Measurements from ENCODE around the gene FAM135A. TPM values are rescaled to one million over a fixed set of nuclear protein-coding genes. Genes with fewer than 3 reads are reported as not detected.
"Not testable (repeated sequence)": the region's sequence is repeated elsewhere in the genome, so short reads cannot be mapped to it uniquely, and the experiment has no call there.

The FAM135A gene
- total RNA-seq, 4 donors from 2014 or later = 51.2 to 93.6 (median 82.5) TPM

DNA sequence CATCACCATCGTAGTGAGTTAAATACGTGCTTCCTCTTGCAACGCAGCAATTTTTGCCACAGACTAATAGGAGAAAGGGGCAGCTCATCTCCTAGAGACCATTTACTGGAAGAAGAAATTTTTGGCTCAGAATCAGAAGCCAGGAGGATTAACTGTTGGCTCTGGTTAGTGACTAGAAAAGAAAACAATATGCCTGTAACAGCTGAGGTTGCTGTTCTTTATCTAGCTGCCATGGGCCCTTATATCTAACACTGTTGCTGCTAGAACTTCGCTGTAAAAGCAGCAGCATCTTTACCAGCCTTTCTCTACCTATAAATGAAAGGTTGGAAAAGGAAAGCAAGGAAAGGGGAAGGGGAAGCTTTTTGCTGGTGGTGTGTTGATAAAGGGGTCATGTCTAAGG is 65.9 kb downstream of the FAM135A start:
- H3K9me3 ChIP-seq = no peaks in the 10 kb centered on the region
- no peaks in the 10 kb centered on the region for H3K4me1 ChIP-seq
- no peak overlapping the region for H3K27ac ChIP-seq
- TF ChIP-seq POLR2A (IDR thresholded peaks at IDR 0.05) = no peak
- peaks cover 0 to 44% (median 0%) of the 10 kb centered on the region in 3 donors for H3K36me3 ChIP-seq
- H3K27me3 ChIP-seq = no peaks in the 10 kb centered on the region
- DNase-seq = no peak
- no peak overlapping the region for H3K4me3 ChIP-seq

DNA sequence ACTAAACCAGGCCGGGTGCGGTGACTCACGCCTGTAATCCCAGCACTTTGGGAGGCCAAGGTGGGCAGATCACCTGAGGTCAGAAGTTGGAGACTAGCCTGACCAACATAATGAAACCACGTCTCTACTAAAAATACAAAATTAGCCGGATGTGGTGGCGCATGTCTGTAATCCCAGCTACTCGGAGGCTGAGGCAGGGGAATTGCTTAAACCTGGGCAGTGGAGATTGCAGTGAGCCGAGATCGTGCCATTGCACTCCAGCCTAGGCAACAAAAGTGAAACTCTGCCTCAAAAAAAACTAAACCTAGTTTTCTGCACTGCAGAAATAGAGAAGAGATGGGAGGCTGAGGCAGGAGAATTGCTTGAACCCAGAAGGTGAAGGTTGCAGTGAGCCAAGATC is 73.3 kb downstream of the FAM135A start:
- not testable (repeated sequence) for H3K27me3 ChIP-seq, DNase-seq, H3K4me1 ChIP-seq, H3K9me3 ChIP-seq, H3K4me3 ChIP-seq, H3K27ac ChIP-seq
- H3K36me3 ChIP-seq = peaks cover 0 to 27% (median 0%) of the 10 kb centered on the region in 3 donors

DNA sequence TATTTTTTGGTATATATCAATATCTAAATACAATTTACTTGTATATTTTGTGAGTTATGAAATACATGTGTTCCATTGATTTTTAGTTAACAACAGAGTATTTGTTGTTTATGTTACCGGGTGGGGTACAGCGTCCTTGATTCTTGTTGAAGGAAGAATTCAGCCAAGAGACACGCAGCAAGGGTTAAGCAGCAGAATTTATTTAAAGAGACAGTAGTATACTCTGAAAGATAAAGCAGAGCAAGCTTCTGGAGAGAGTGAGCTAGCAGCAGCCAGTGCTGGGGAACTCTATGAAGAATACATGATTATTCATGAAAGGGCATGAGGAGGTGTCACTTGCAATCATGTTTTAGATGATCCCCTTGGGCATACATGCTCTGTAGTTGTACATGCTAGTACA is 76.1 kb downstream of the FAM135A start:
- TF ChIP-seq, protein P1, sequence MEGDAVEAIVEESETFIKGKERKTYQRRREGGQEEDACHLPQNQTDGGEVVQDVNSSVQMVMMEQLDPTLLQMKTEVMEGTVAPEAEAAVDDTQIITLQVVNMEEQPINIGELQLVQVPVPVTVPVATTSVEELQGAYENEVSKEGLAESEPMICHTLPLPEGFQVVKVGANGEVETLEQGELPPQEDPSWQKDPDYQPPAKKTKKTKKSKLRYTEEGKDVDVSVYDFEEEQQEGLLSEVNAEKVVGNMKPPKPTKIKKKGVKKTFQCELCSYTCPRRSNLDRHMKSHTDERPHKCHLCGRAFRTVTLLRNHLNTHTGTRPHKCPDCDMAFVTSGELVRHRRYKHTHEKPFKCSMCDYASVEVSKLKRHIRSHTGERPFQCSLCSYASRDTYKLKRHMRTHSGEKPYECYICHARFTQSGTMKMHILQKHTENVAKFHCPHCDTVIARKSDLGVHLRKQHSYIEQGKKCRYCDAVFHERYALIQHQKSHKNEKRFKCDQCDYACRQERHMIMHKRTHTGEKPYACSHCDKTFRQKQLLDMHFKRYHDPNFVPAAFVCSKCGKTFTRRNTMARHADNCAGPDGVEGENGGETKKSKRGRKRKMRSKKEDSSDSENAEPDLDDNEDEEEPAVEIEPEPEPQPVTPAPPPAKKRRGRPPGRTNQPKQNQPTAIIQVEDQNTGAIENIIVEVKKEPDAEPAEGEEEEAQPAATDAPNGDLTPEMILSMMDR (IDR thresholded peaks at IDR 0.05) = no peak
- no peak for TF ChIP-seq POLR2A (IDR thresholded peaks at IDR 0.05)
- DNase-seq = no peak
- H3K9me3 ChIP-seq = no peaks in the 10 kb centered on the region
- H3K27me3 ChIP-seq = no peaks in the 10 kb centered on the region
- H3K4me3 ChIP-seq = no peak overlapping the region
- no peak overlapping the region for H3K27ac ChIP-seq
- H3K36me3 ChIP-seq = peaks cover 0 to 29% (median 0%) of the 10 kb centered on the region in 3 donors
- no peaks in the 10 kb centered on the region for H3K4me1 ChIP-seq

DNA sequence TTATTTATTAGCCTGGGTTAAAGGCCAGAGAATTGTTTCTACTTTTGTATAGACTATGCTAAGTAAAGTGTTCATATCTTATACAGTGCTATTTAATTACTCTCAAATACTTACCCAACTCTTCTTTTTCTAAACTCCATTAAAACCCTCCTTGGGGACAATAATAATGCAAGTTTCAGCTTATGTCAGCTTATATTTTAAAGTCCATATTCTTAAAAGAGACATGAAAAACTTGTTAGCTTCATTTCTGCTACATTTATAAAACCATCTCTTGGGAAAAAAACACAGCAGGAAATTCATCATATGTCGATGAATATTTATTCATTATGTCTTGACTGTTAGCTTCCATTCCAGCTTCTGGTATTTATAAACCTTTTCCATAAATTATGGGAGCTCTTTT is 81.5 kb downstream of the FAM135A start:
- no peaks in the 10 kb centered on the region for H3K27me3 ChIP-seq
- H3K36me3 ChIP-seq = peaks cover 0 to 30% (median 0%) of the 10 kb centered on the region in 3 donors
- no peak overlapping the region for H3K4me3 ChIP-seq
- H3K27ac ChIP-seq = no peak overlapping the region
- H3K4me1 ChIP-seq = no peaks in the 10 kb centered on the region
- TF ChIP-seq, protein P1 (IDR thresholded peaks at IDR 0.05) = no peak
- H3K9me3 ChIP-seq = no peaks in the 10 kb centered on the region
- DNase-seq = no peak

DNA sequence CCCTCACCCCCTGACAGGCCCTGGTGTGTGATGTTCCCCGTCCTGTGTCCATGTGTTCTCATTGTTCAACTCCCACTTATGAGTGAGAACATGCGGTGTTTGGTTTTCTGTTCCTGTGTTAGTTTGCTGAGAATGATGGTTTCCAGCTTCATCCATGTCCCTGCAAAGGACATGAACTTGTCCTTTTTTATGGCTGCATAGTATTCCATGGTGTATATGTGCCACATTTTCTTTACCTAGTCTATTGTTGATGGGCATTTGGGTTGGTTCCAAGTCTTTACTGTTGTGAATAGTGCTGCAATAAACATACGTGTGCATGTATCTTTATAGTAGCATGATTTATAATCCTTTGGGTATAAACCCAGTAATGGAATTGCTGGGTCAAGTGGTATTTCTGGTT is 82.5 kb downstream of the FAM135A start:
- not testable (repeated sequence) for H3K27ac ChIP-seq, H3K4me1 ChIP-seq, DNase-seq, H3K27me3 ChIP-seq, H3K9me3 ChIP-seq, H3K4me3 ChIP-seq
- H3K36me3 ChIP-seq = peaks cover 0 to 34% (median 0%) of the 10 kb centered on the region in 3 donors

DNA sequence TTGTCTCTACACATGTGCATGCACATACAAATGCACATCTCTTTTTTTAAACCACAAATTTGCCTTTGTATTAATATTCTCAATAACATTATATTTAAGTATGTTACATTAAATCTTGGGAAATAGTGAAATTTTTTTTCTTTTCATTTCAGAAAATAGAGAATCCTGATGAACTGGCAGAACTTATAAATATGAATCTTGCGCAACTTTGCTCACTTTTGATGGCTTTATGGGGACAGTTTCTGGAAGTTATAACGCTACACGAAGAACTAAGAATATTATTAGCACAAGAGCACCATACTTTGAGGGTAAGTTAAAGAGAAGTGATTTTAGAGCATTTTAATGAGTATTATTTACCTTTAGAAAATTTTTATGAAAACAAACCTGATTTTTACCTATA is 89.2 kb downstream of the FAM135A start:
- peaks cover 0 to 4% (median 0%) of the 10 kb centered on the region in 4 donors for H3K9me3 ChIP-seq
- no peak for DNase-seq
- H3K27ac ChIP-seq = no peak overlapping the region
- no peak overlapping the region for H3K4me3 ChIP-seq
- no peaks in the 10 kb centered on the region for H3K27me3 ChIP-seq
- peaks cover 0 to 4% (median under 1%) of the 10 kb centered on the region in 4 donors for H3K4me1 ChIP-seq
- peaks cover 0 to 43% (median 0%) of the 10 kb centered on the region in 3 donors for H3K36me3 ChIP-seq
- no peak for TF ChIP-seq POLR2A (IDR thresholded peaks at IDR 0.05)
- TF ChIP-seq, protein P1 (IDR thresholded peaks at IDR 0.05) = no peak

DNA sequence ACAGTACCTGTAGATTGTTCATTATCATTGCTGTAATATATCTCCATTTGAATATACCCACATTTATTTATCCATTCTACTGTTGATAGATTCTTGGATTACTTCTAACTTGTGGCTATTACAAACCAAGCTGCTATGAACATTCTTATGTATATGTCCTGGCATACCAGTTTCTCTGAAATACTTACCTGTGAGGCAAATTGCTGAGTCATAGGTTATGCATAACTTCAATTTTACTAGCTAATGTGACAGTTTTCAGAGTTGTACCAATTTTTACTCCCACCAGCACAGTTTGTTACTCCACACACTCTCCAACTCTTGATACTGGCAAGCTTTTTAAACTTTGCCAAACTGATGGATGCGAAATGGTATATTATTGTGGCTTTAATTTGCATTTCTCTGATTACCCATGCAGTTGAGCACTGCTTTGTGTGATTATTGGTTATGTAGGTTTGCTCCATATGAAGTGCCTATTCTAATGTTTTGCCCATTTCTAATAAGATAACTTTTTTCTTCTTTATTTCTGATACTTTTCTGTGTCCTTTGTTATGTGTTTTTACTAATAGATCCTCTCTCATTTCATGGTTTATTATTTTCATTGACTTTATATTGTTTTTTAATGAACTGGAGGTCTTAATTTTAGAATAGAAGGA is 90.6 kb downstream of the FAM135A start:
- no peak overlapping the region for H3K4me3 ChIP-seq
- H3K36me3 ChIP-seq = peaks cover 0 to 43% (median 0%) of the 10 kb centered on the region in 3 donors
- H3K27me3 ChIP-seq = no peaks in the 10 kb centered on the region

More for the DNA sequence above, 90.6 kb downstream of the FAM135A start:
- H3K4me1 ChIP-seq = peaks cover 0 to 13% (median 2%) of the 10 kb centered on the region in 4 donors
- no peak overlapping the region for H3K27ac ChIP-seq
- no peak for TF ChIP-seq POLR2A (IDR thresholded peaks at IDR 0.05)
- TF ChIP-seq, protein P1 (IDR thresholded peaks at IDR 0.05) = no peak
- DNase-seq = no peak
- peaks cover 0 to 4% (median 0%) of the 10 kb centered on the region in 4 donors for H3K9me3 ChIP-seq

Data from Peyer's patch (tissue), 4 donors.